GM20431 (cell line): ENCODE data around the gene SIGLEC8.
"Not testable (repeated sequence)": the region's sequence is repeated elsewhere in the genome, so short reads cannot be mapped to it uniquely, and the experiment has no call there.

Experiments
- in situ Hi-C: fragments of 300-500 bp; cut with MseI, MboI; formaldehyde crosslinking; loops from one replicate; pipeline ENCODE4 v1.15.0; 2020; ENCODE audit warnings: low sequenced_read_pairs; ENCODE audit not compliant: unreplicated experiment

The SIGLEC8 gene

GRCh38 chr19:51416422-51416821, 41.8 kb downstream of the SIGLEC8 start:
- in situ Hi-C loops, result not testable (repeated sequence)

GRCh38 chr19:51415187-51415586, 43.1 kb downstream of the SIGLEC8 start:
- in situ Hi-C loops, result no loop called here

DNA sequence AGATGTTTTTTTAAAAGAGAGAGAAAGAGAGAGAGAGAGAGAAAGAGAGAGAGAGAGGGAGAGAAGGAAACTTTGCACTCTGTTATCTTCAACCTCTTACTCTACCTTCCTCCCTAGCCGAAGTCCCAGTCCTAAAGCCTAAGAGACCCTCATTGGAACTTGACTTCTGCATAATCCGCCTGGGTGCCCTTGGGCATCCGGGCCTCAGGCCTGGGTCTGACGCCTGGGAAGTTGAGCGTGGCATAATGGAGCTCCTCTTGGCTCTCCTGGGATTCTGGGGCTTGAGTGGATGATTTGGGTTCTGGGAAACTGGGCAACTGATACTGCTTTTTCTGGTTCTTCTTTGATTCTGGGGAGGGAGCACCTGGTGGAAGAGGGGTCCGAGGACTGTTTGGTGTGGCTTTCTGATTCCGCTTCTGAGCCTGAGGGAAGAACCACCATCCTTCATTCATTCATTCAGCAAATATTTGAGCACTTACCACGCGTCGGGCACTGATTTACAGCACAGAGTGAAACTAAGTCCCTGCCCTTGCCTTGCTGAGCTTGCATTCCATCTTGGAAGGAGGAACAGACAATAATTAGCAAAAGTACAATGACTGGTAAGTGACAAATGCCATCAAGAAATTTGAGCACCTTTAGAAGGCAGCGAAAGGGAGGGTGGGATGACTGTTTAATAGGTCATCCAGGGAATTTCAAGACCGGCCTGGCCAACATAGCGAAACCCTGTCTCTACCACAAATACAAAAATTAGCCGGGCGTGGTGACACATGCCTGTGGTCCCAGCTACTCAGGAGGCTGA, 47.1 kb downstream of the SIGLEC8 start:
- in situ Hi-C loops, result no loop called here

DNA sequence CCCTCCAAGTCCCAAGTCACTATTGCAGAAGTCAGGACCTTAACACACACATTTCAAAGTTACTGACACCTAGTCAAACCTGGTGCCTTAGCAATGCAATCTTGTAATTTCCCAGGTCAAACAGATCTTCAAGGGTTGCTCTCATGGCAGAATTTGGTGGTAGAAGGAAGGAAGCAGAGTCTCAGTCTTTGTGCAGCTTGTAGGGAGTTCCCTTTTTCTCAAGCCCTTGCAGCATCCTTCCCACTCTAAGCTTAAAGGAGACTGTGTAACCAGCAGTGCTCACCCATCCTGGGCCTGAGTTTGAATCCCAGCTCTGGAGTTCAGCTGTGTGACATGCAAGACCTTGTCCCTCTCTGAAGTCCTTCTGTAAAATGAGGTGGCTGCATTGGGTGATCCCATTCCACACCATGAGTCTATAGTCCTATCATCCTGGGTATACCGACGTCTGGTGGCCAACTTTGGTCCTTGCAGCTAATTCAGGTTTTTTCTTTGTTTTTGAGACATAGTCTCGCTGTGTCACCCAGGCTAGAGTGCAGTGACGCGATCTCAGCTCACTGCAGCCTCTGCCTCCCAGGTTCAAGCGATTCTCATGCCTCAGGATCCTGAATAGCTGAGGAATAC, 50.6 kb downstream of the SIGLEC8 start:
- in situ Hi-C loops, result no loop called here

- in situ Hi-C loops, result no loop called here
Measured at GRCh38 chr19:51402117-51402516, 56.1 kb downstream of the SIGLEC8 start.
